ENCODE results near the gene HEXIM1. TPM values are rescaled to one million over a fixed set of nuclear protein-coding genes. Genes with fewer than 3 reads are reported as not detected.

The HEXIM1 gene
- total RNA-seq, 6 donors from 2014 or later = 19.9 to 43.8 (median 32.3) TPM

GRCh38 chr17:45160447-45161287 lies 12.4 kb downstream of the HEXIM1 start:
- peak; percentile 69 to 92 for DNase-seq
- TF ChIP-seq POLR2AphosphoS5 (IDR thresholded peaks at IDR 0.05) (no peak), EP300 (IDR thresholded peaks at IDR 0.05) (no peak), CTCF (IDR thresholded peaks at IDR 0.05) (peak in 4 of 6 experiments; percentile 19 to 54 (median 24))
- peak; percentile 70 for ATAC-seq (ENCODE audit: low FRiP score in 2 of 2)
- H3K4me1 ChIP-seq = peaks cover 40 to 51% (median 46%) of the 10 kb centered on the region in 4 donors
- no peaks in the 10 kb centered on the region for H3K9me3 ChIP-seq
- H3K27ac ChIP-seq = peak overlapping the region; percentile 99 to 100 (median 100)
- 1% methylated on average over 16 to 42 of the region's 48 CpGs for WGBS, 2 donors
- H3K4me3 ChIP-seq = peak overlapping the region; percentile 34 to 75 (median 70)
- H3K36me3 ChIP-seq = no peaks in the 10 kb centered on the region
- no peaks in the 10 kb centered on the region for H3K27me3 ChIP-seq

GRCh38 chr17:45161288-45162024 lies 13.2 kb downstream of the HEXIM1 start, which contains the start of gene HEXIM2:
TSS of gene HEXIM2 (plus strand) at chr17:45161875. CDS start at chr17:45162794, 919 bp downstream.
- Histone ChIP-seq H3K27me3 (no peaks in the 10 kb centered on the region), H3K9me3 (no peaks in the 10 kb centered on the region), H3K27ac (peak within 1 kb of the TSS; percentile 99 to 100 (median 100)), H3K4me3 (peak within 1 kb of the TSS; percentile 34 to 75 (median 70)), H3K4me1 (peaks cover 37 to 46% (median 43%) of the 10 kb centered on the region in 4 donors), H3K36me3 (no peaks in the 10 kb centered on the region)
- DNase-seq (peak; percentile 98 to 99), ATAC-seq (ENCODE audit: low FRiP score in 2 of 2) (peak; percentile 98)
- TF ChIP-seq POLR2AphosphoS5 (IDR thresholded peaks at IDR 0.05) (peak; percentile 97 to 99), EP300 (IDR thresholded peaks at IDR 0.05) (peak in 1 of 4 donors; percentile 77), CTCF (IDR thresholded peaks at IDR 0.05) (no peak), POLR2A (IDR thresholded peaks at IDR 0.05) (peak; percentile 82 to 98 (median 96))
- WGBS, 2 donors = 0 to 1% methylated on average over 27 to 53 of the region's 53 CpGs

DNA sequence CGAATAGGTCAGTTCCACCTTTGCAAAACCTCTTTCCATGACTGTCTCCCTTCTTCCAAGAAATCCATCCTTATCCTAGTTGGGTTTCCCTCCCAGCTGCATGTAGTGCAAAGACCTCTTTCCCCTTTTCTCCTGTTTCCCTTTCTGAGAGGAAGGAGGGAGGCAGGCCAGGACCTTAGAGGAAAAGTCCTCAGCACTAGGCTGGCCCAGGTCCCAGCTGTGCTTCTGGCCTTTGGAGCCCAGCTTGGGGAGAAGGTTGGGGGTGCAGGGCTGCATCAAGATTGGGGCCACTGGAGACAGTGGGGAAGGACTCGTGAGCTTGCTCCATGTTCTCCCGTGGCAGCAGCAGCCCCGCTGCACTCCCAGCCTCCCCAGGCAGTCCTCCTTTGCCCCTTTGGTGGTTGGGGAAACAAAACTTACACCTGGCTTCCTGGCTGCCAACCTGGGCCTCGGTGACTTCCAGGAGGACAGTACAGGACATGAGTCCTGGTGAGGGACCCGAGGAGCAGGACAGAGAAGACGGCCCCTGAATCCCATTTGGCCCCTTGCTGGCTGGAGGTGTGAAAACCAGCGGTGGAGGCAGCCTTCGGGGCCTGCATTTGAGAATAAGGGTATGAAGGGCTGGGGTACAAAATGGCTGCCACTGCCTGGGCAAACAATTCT lies 13.9 kb downstream of the HEXIM1 start:
- no peak for DNase-seq
- WGBS, 2 donors = 60 to 68% methylated on average over 4 to 9 of the region's 9 CpGs
- Histone ChIP-seq H3K36me3 (no peaks in the 10 kb centered on the region), H3K9me3 (no peaks in the 10 kb centered on the region), H3K4me3 (peak overlapping the region in 3 of 4 donors; percentile 41 to 75 (median 67)), H3K27me3 (no peaks in the 10 kb centered on the region), H3K4me1 (peaks cover 37 to 41% (median 39%) of the 10 kb centered on the region in 4 donors), H3K27ac (peak overlapping the region; percentile 50 to 100 (median 100))
- ATAC-seq (ENCODE audit: low FRiP score in 2 of 2) = no peak
- TF ChIP-seq POLR2A (IDR thresholded peaks at IDR 0.05) (no peak), POLR2AphosphoS5 (IDR thresholded peaks at IDR 0.05) (no peak), CTCF (IDR thresholded peaks at IDR 0.05) (no peak), EP300 (IDR thresholded peaks at IDR 0.05) (no peak)

GRCh38 chr17:45164734-45165269 lies 16.5 kb downstream of the HEXIM1 start:
- H3K4me3 ChIP-seq = no peak overlapping the region
- no peak overlapping the region for H3K27ac ChIP-seq
- H3K36me3 ChIP-seq = no peaks in the 10 kb centered on the region
- no peak for ATAC-seq (ENCODE audit: low FRiP score in 2 of 2)
- TF ChIP-seq POLR2A (IDR thresholded peaks at IDR 0.05) = no peak
- TF ChIP-seq POLR2AphosphoS5 (IDR thresholded peaks at IDR 0.05) = no peak
- no peak for TF ChIP-seq EP300 (IDR thresholded peaks at IDR 0.05)
- no peak for TF ChIP-seq CTCF (IDR thresholded peaks at IDR 0.05)
- WGBS, 2 donors = 80 to 89% methylated on average over 6 to 7 of the region's 7 CpGs
- peaks cover 12 to 15% (median 14%) of the 10 kb centered on the region in 4 donors for H3K4me1 ChIP-seq
- H3K27me3 ChIP-seq = no peaks in the 10 kb centered on the region
- no peak for DNase-seq
- H3K9me3 ChIP-seq = no peaks in the 10 kb centered on the region

Data from upper lobe of left lung (tissue), 6 donors.